Transverse colon (tissue), 3 donors: ENCODE results near the gene FCHSD2.

Experiments
- POLR2A ChIP-seq: fragments of 450-650 bp; IDR thresholded peaks from one replicate; pipeline ENCODE4 v1.6.1; 2016; ENCODE audit warnings: antibody characterized with exemption, mild to moderate bottlenecking, moderate library complexity
- TF ChIP-seq, protein P1 (sequence below), 5 experiments: fragments of 200-600 bp in 3 of 5; fragments of 450-650 bp in 2 of 5; sonication (generic) in 3 of 5; IDR thresholded peaks; 1 replicate in 2 of 5; 2 replicates in 3 of 5; pipeline ENCODE4 v1.5.1; 2016 to 2017; ENCODE audit warnings: antibody characterized with exemption in 5 of 5, inconsistent platforms in 3 of 5, mild to moderate bottlenecking in 2 of 5, moderate library complexity in 1 of 5

DNA sequence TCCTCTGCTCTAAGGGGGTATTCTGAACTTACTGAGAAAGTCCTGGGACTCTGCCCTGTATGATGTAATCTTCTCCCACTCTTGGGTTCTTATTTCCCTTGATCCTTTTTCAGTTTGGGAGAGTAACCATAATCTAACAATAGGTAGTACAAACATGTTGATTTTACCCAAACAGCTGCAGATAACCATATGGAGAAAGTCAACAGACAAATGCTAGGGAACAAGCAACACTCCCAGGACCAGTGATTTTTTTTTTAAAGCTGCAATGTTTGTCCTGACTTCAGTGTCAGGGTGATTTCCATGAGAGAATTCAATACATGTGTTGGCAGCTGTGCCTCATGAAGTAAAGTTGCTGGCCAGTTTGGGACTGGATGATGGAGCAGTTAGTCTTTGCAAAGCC, 156.5 kb downstream of the FCHSD2 start:
- TF ChIP-seq, protein P1, sequence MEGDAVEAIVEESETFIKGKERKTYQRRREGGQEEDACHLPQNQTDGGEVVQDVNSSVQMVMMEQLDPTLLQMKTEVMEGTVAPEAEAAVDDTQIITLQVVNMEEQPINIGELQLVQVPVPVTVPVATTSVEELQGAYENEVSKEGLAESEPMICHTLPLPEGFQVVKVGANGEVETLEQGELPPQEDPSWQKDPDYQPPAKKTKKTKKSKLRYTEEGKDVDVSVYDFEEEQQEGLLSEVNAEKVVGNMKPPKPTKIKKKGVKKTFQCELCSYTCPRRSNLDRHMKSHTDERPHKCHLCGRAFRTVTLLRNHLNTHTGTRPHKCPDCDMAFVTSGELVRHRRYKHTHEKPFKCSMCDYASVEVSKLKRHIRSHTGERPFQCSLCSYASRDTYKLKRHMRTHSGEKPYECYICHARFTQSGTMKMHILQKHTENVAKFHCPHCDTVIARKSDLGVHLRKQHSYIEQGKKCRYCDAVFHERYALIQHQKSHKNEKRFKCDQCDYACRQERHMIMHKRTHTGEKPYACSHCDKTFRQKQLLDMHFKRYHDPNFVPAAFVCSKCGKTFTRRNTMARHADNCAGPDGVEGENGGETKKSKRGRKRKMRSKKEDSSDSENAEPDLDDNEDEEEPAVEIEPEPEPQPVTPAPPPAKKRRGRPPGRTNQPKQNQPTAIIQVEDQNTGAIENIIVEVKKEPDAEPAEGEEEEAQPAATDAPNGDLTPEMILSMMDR (IDR thresholded peaks at IDR 0.05): no peak
- no peak for TF ChIP-seq POLR2A
